ENCODE results near the gene AP3D1. TPM values are rescaled to one million over a fixed set of nuclear protein-coding genes. Genes with fewer than 3 reads are reported as not detected.

The AP3D1 gene
- total RNA-seq, 1 donor from 2014 or later = 157 TPM

DNA sequence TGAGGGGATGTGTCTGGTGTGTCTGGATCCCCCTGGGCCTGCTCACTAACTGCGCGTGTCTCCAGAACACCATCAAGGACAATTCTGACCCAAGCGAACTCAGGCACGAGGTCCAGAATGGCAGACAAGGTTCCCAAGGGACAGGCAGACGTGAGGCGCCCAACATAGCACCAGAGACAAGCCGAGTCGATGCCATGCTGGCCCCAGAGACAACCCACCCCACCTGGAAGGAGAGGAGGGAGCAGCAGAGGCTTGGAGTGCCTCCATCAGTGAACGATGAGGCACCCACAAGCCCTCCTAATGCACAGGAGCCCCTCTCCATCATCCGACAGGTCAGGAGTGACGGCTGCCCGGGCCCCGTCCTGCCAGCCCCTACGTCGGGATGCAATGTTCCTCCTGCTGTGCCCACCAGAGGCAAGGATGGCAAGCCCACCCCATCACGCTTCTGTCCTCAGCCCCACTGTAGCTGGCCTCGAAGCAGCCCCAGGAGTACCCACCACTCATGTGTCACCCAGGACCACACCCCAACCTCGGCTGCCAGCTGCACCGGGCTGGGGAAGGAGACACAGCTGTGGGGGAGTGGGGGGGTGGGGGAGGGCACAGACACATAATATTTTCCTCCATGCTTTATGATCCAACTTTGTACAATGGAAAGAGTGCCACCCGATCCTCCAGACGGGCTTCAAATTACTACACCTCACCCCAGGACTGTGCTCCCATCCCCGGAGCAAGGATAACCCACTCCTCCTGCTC is 11.8 kb downstream of the AP3D1 start:
- Mint-ChIP-seq H3K4me1 (ENCODE audit: low read depth) (peaks cover 8% of the 10 kb centered on the region), H3K27ac (ENCODE audit: unreplicated experiment) (peak overlapping the region; percentile 49), H3K36me3 (ENCODE audit: low read depth) (peaks cover 8% of the 10 kb centered on the region), H3K4me3 (ENCODE audit: unreplicated experiment) (no peak overlapping the region), H3K9me3 (ENCODE audit: low read depth) (no peaks in the 10 kb centered on the region), H3K27me3 (ENCODE audit: low read depth) (no peaks in the 10 kb centered on the region)
- TF ChIP-seq, protein P1, sequence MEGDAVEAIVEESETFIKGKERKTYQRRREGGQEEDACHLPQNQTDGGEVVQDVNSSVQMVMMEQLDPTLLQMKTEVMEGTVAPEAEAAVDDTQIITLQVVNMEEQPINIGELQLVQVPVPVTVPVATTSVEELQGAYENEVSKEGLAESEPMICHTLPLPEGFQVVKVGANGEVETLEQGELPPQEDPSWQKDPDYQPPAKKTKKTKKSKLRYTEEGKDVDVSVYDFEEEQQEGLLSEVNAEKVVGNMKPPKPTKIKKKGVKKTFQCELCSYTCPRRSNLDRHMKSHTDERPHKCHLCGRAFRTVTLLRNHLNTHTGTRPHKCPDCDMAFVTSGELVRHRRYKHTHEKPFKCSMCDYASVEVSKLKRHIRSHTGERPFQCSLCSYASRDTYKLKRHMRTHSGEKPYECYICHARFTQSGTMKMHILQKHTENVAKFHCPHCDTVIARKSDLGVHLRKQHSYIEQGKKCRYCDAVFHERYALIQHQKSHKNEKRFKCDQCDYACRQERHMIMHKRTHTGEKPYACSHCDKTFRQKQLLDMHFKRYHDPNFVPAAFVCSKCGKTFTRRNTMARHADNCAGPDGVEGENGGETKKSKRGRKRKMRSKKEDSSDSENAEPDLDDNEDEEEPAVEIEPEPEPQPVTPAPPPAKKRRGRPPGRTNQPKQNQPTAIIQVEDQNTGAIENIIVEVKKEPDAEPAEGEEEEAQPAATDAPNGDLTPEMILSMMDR (IDR thresholded peaks at IDR 0.05) = no peak
- no peak for DNase-seq (ENCODE audit: low spot score)

DNA sequence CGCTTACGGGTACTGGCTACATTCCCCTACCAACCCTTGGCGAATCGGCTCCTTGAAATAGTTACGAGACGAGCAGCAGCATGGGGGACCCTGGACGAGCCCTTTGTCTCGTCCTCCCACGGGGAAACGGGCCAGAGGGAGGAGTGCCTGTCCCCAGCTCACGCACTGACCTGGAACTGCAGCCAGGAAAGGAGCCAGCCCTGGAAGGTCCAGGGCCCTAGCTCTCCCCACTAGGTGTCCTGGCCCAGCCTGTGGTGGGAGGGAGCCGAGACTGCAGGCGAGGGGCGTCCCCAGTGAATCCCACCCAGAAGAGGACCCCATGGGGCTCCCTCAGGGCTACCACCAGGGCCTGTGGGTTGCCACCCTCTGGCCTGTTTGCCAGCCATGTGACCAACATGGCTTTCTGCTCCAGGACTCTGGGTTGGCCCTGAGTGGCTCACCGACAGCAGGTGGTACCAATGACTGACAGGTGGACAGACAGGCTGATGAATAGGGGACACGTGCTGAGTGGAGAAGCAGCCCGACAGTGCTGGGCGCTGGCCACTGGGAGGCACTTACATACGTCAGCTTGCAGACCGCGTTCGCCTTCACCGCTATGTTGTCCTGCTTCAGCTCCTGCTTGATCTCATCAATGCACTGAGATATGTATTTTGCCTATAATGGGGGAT is 13.2 kb downstream of the AP3D1 start:
- DNase-seq (ENCODE audit: low spot score) = no peak
- no peaks in the 10 kb centered on the region for H3K27me3 Mint-ChIP-seq (ENCODE audit: low read depth)
- H3K4me3 Mint-ChIP-seq (ENCODE audit: unreplicated experiment) = no peak overlapping the region
- TF ChIP-seq, protein P1 (IDR thresholded peaks at IDR 0.05) = no peak
- peaks cover 8% of the 10 kb centered on the region for H3K4me1 Mint-ChIP-seq (ENCODE audit: low read depth)
- no peaks in the 10 kb centered on the region for H3K9me3 Mint-ChIP-seq (ENCODE audit: low read depth)
- H3K36me3 Mint-ChIP-seq (ENCODE audit: low read depth) = peaks cover 8% of the 10 kb centered on the region
- no peak overlapping the region for H3K27ac Mint-ChIP-seq (ENCODE audit: unreplicated experiment)

GRCh38 chr19:2136796-2137195 is 14.6 kb downstream of the AP3D1 start:
- Mint-ChIP-seq H3K36me3 (ENCODE audit: low read depth) (peaks cover 14% of the 10 kb centered on the region), H3K9me3 (ENCODE audit: low read depth) (no peaks in the 10 kb centered on the region), H3K27me3 (ENCODE audit: low read depth) (no peaks in the 10 kb centered on the region), H3K4me1 (ENCODE audit: low read depth) (peaks cover 8% of the 10 kb centered on the region), H3K4me3 (ENCODE audit: unreplicated experiment) (no peak overlapping the region), H3K27ac (ENCODE audit: unreplicated experiment) (no peak overlapping the region)
- no peak for DNase-seq (ENCODE audit: low spot score)
- TF ChIP-seq, protein P1 (IDR thresholded peaks at IDR 0.05) = no peak

DNA sequence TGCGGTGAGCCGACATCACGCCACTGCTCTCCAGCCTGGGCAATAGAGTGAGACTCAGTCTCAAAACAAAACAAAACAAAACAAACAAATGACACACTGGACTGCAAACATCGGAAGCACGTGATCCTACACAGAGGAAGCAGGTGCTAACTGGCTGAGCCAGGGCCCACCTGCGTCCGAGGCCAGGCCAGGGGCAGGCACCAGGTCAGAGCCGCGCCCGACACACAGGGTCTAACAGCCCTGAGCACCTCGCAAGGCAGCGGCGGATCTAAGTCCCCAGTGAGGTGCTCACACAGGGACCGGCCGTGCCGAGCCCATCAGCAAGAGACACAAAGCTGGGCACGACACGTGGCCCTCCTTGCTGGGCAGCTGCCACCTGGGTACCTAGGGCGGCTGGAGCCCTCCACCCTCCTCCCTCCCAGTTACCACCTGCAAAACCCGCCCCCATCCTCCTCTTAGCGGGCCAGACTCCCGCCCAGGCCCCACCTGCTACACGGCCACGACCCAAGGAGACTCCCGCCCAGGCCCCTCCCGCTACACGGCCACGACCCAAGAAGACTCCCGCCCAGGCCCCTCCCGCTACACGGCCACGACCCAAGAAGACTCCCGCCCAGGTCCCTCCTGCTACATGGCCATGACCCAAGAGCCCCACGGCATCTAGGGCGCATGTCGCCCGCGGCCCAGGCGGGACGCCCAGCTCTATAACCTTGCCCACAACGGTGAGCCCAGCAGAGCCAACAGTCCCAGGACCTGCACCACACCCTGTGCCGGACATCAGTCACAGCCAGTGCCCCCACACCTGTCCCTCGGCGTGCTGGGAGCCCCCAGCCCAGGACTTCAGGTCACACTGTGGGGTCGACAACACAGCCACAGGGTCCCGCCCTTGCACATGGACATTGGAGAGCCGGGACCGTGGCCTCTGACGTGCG is 15.6 kb downstream of the AP3D1 start:
- Mint-ChIP-seq H3K4me3 (ENCODE audit: unreplicated experiment) (no peak overlapping the region), H3K27ac (ENCODE audit: unreplicated experiment) (no peak overlapping the region), H3K4me1 (ENCODE audit: low read depth) (peaks cover 8% of the 10 kb centered on the region), H3K27me3 (ENCODE audit: low read depth) (no peaks in the 10 kb centered on the region), H3K36me3 (ENCODE audit: low read depth) (peaks cover 14% of the 10 kb centered on the region), H3K9me3 (ENCODE audit: low read depth) (no peaks in the 10 kb centered on the region)
- TF ChIP-seq, protein P1 (IDR thresholded peaks at IDR 0.05) = no peak
- peak; percentile 93 for DNase-seq (ENCODE audit: low spot score)

Data from chondrocyte (in vitro differentiated cells).